Stimulated activated memory B cell treated with anti-CD40 and anti-IgM and Interleukin-4, amounts not matched to agents 10 μg/mL and 1 μg/mL and 100 μg/mL, for 72 hours (primary cell): ENCODE measurements around the gene WNK1.
A peak's percentile ranks its signal among the peaks of the same experiment; 100 is the strongest.
"Not testable (repeated sequence)": the region's sequence is repeated elsewhere in the genome, so short reads cannot be mapped to it uniquely, and the experiment has no call there.

Experiments used
- ATAC-seq: fragments of 150-1000 bp; cut with Tn5 transposase; 2 replicates; pipeline ENCODE4 v1.10.0; 2021
- H3K27ac Mint-ChIP-seq: one replicate; pipeline ENCODE4 v1.8.0; 2022; ENCODE audit warnings: mild to moderate bottlenecking, mixed read lengths
- H3K27me3 Mint-ChIP-seq: one replicate; pipeline ENCODE4 v1.8.0; 2022; ENCODE audit warnings: mixed read lengths
- H3K36me3 Mint-ChIP-seq: one replicate; pipeline ENCODE4 v1.8.0; 2022; ENCODE audit warnings: mixed read lengths
- H3K4me1 Mint-ChIP-seq: one replicate; pipeline ENCODE4 v1.8.0; 2022; ENCODE audit warnings: mixed read lengths
- H3K4me3 Mint-ChIP-seq: one replicate; pipeline ENCODE4 v1.8.0; 2022; ENCODE audit warnings: mild to moderate bottlenecking, moderate library complexity, mixed read lengths
- H3K9me3 Mint-ChIP-seq: one replicate; pipeline ENCODE4 v1.8.0; 2022; ENCODE audit warnings: mixed read lengths

Gene WNK1

GRCh38 chr12:751999-752694 lies at the start of gene WNK1:
TSS of gene WNK1 (plus strand) at chr12:752579. CDS start at chr12:753566, 987 bp downstream.
- H3K9me3 Mint-ChIP-seq, result no peaks in the 10 kb centered on the region

GRCh38 chr12:704516-705242 lies 47.7 kb upstream of the WNK1 start:
- Mint-ChIP-seq H3K4me3 (no peak overlapping the region), H3K27ac (no peak overlapping the region), H3K4me1 (no peaks in the 10 kb centered on the region), H3K27me3 (no peaks in the 10 kb centered on the region), H3K36me3 (no peaks in the 10 kb centered on the region), H3K9me3 (peaks cover 11% of the 10 kb centered on the region)
- ATAC-seq, result no peak

More at GRCh38 chr12:751999-752694, at the start of gene WNK1:
- peak within 1 kb of the TSS; percentile 98 for H3K4me3 Mint-ChIP-seq
- no peaks in the 10 kb centered on the region for H3K27me3 Mint-ChIP-seq
- peak; percentile 85 for ATAC-seq
- H3K27ac Mint-ChIP-seq, result no peak within 1 kb of the TSS
- peaks cover 8% of the 10 kb centered on the region for H3K36me3 Mint-ChIP-seq
- H3K4me1 Mint-ChIP-seq, result peaks cover 34% of the 10 kb centered on the region

- H3K36me3 Mint-ChIP-seq, ATAC-seq, H3K4me3 Mint-ChIP-seq, H3K27ac Mint-ChIP-seq, H3K27me3 Mint-ChIP-seq, H3K4me1 Mint-ChIP-seq: not testable (repeated sequence)
- H3K9me3 Mint-ChIP-seq, result peaks cover 11% of the 10 kb centered on the region
Measured at GRCh38 chr12:708084-708483, 44.3 kb upstream of the WNK1 start.

GRCh38 chr12:709455-710020 lies 42.8 kb upstream of the WNK1 start:
- Mint-ChIP-seq H3K27me3 (no peaks in the 10 kb centered on the region), H3K27ac (no peak overlapping the region), H3K4me1 (peaks cover 6% of the 10 kb centered on the region), H3K9me3 (peaks cover 7% of the 10 kb centered on the region), H3K4me3 (no peak overlapping the region), H3K36me3 (no peaks in the 10 kb centered on the region)
- no peak for ATAC-seq

GRCh38 chr12:712172-712863 lies 40.1 kb upstream of the WNK1 start:
- Mint-ChIP-seq H3K27me3 (no peaks in the 10 kb centered on the region), H3K9me3 (peaks cover 4% of the 10 kb centered on the region), H3K27ac (no peak overlapping the region), H3K4me1 (peaks cover 18% of the 10 kb centered on the region), H3K4me3 (no peak overlapping the region), H3K36me3 (no peaks in the 10 kb centered on the region)
- ATAC-seq, result no peak

- no peak overlapping the region for H3K4me3 Mint-ChIP-seq
- no peak for ATAC-seq
- H3K27me3 Mint-ChIP-seq, result no peaks in the 10 kb centered on the region
- H3K27ac Mint-ChIP-seq, result no peak overlapping the region
- H3K36me3 Mint-ChIP-seq, result no peaks in the 10 kb centered on the region
- H3K4me1 Mint-ChIP-seq, result peaks cover 18% of the 10 kb centered on the region
- H3K9me3 Mint-ChIP-seq, result peaks cover 2% of the 10 kb centered on the region
Measured at GRCh38 chr12:713281-713875, 39.0 kb upstream of the WNK1 start.

GRCh38 chr12:716506-716905 lies 35.9 kb upstream of the WNK1 start:
- Mint-ChIP-seq H3K9me3 (peaks cover 5% of the 10 kb centered on the region), H3K4me3 (no peak overlapping the region), H3K4me1 (peaks cover 47% of the 10 kb centered on the region), H3K36me3 (no peaks in the 10 kb centered on the region), H3K27ac (peak overlapping the region; percentile 6), H3K27me3 (no peaks in the 10 kb centered on the region)
- ATAC-seq, result no peak

- H3K27ac Mint-ChIP-seq, result peak overlapping the region; percentile 89
- peaks cover 57% of the 10 kb centered on the region for H3K4me1 Mint-ChIP-seq
- peaks cover 5% of the 10 kb centered on the region for H3K9me3 Mint-ChIP-seq
- H3K36me3 Mint-ChIP-seq, result no peaks in the 10 kb centered on the region
- no peaks in the 10 kb centered on the region for H3K27me3 Mint-ChIP-seq
- H3K4me3 Mint-ChIP-seq, result peak overlapping the region; percentile 59
- no peak for ATAC-seq
Measured at GRCh38 chr12:718756-719102, 33.6 kb upstream of the WNK1 start.

GRCh38 chr12:720231-720941 lies 32.0 kb upstream of the WNK1 start:
- H3K27me3 Mint-ChIP-seq, result no peaks in the 10 kb centered on the region
- peak overlapping the region; percentile 89 for H3K27ac Mint-ChIP-seq
- peak overlapping the region; percentile 34 for H3K4me3 Mint-ChIP-seq
- peaks cover 64% of the 10 kb centered on the region for H3K4me1 Mint-ChIP-seq
- no peaks in the 10 kb centered on the region for H3K36me3 Mint-ChIP-seq
- ATAC-seq, result no peak
- H3K9me3 Mint-ChIP-seq, result peaks cover 5% of the 10 kb centered on the region

- no peaks in the 10 kb centered on the region for H3K27me3 Mint-ChIP-seq
- peak; percentile 63 for ATAC-seq
- peaks cover 3% of the 10 kb centered on the region for H3K9me3 Mint-ChIP-seq
- no peak overlapping the region for H3K4me3 Mint-ChIP-seq
- H3K36me3 Mint-ChIP-seq, result no peaks in the 10 kb centered on the region
- peak overlapping the region; percentile 71 for H3K27ac Mint-ChIP-seq
- peaks cover 44% of the 10 kb centered on the region for H3K4me1 Mint-ChIP-seq
Measured at GRCh38 chr12:724194-724855, 28.1 kb upstream of the WNK1 start.

- no peak for ATAC-seq
- Mint-ChIP-seq H3K4me1 (peaks cover 36% of the 10 kb centered on the region), H3K4me3 (no peak overlapping the region), H3K27me3 (no peaks in the 10 kb centered on the region), H3K27ac (no peak overlapping the region), H3K36me3 (no peaks in the 10 kb centered on the region), H3K9me3 (peaks cover 3% of the 10 kb centered on the region)
Measured at GRCh38 chr12:725076-725475, 27.3 kb upstream of the WNK1 start.

- H3K27ac Mint-ChIP-seq, result no peak overlapping the region
- no peaks in the 10 kb centered on the region for H3K36me3 Mint-ChIP-seq
- H3K4me1 Mint-ChIP-seq, result peaks cover 23% of the 10 kb centered on the region
- H3K27me3 Mint-ChIP-seq, result no peaks in the 10 kb centered on the region
- no peak overlapping the region for H3K4me3 Mint-ChIP-seq
- ATAC-seq, result no peak
- H3K9me3 Mint-ChIP-seq, result peaks cover 4% of the 10 kb centered on the region
Measured at GRCh38 chr12:726281-727140, 25.9 kb upstream of the WNK1 start.

- no peak for ATAC-seq
- Mint-ChIP-seq H3K27ac (peak overlapping the region; percentile 22), H3K27me3 (no peaks in the 10 kb centered on the region), H3K9me3 (peaks cover 4% of the 10 kb centered on the region), H3K4me3 (no peak overlapping the region), H3K36me3 (no peaks in the 10 kb centered on the region), H3K4me1 (peaks cover 15% of the 10 kb centered on the region)
Measured at GRCh38 chr12:727321-727720, 25.1 kb upstream of the WNK1 start.
